ENCODE results near the gene BMP2K. TPM values are rescaled to one million over a fixed set of nuclear protein-coding genes. Genes with fewer than 3 reads are reported as not detected.

Gene BMP2K
- total RNA-seq, 1 donor from 2014 or later, result 17.3 TPM

DNA sequence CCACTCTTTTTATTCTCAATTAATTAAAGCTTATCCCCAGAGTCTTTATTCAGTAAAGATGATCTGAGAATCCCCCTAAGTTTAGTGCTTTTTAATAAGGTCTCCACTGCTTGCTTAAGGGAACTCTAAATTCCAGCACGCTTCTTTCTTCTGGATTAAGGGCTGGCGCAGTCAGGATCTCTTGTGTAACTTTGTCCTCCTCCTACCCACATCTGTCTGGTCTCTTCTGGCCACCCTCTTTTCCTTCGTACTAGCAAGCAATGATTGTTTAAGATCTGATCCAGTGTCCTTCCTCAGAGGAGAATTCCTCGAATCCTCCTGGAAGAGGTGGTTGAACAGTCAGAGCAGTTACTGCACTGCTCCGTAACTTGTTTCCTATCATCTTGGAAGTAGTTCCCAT lies 177.1 kb downstream of the BMP2K start:
- intact Hi-C loops (cut with micrococcal nuclease), result loop anchor here (10.0 kb wide), 2 partner anchors 622 to 962 kb away; no protein-coding TSS in a partner anchor
- no peaks in the 10 kb centered on the region for H3K36me3 Mint-ChIP-seq (ENCODE audit: low read depth)
- H3K4me3 Mint-ChIP-seq, result no peak overlapping the region
- no peak overlapping the region for H3K27ac Mint-ChIP-seq
- no peaks in the 10 kb centered on the region for H3K4me1 Mint-ChIP-seq
- H3K27me3 Mint-ChIP-seq, result peaks cover 39% of the 10 kb centered on the region
- DNase-seq, result no peak
- no peaks in the 10 kb centered on the region for H3K9me3 Mint-ChIP-seq

DNA sequence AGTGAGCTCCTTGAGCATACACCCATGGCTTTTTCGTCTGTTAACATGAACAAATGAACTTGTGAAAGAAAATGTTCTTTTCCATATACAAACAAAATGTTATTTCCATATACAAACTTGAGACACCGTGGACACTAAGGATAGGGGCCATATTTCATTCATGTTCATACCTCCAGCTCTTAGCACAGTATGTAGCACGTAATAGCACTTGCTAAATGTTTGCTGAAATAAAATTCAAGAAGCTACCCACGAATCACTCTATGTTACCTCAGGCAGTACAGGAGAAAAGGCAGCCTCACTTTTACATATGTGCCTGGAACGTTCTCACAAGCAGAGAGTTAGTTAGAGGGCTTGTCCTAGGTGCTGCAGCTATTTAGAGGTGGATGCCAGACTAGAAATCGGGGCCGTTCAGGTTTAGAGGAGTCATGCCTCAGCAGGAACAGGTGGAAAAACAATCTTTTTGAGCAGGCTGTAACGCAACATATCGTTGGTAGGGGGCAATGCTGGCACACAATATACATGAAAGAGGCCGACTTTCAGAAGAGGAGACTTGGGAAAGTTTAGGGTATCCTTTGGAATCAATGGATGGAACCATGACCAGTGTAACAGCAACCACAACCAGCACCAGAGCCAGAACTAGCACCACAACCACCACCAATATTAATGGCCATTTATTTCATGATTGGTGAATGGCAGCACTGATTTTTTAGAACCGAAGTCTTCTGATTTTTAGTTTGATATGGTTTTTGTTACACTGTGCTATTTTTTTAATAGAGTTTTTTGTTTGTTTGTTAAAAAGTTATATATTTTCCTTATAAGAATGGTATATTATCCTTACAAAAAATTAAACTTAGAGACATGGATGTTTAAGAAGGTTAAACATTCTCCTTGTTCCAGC lies 177.9 kb downstream of the BMP2K start:
- no peaks in the 10 kb centered on the region for H3K9me3 Mint-ChIP-seq
- DNase-seq, result peak; percentile 61
- intact Hi-C loops (cut with micrococcal nuclease), result loop anchor here (10.0 kb wide), 2 partner anchors 621 to 961 kb away; no protein-coding TSS in a partner anchor
- H3K36me3 Mint-ChIP-seq (ENCODE audit: low read depth), result no peaks in the 10 kb centered on the region
- no peaks in the 10 kb centered on the region for H3K4me1 Mint-ChIP-seq
- no peak overlapping the region for H3K4me3 Mint-ChIP-seq
- no peak overlapping the region for H3K27ac Mint-ChIP-seq
- H3K27me3 Mint-ChIP-seq, result peaks cover 39% of the 10 kb centered on the region

DNA sequence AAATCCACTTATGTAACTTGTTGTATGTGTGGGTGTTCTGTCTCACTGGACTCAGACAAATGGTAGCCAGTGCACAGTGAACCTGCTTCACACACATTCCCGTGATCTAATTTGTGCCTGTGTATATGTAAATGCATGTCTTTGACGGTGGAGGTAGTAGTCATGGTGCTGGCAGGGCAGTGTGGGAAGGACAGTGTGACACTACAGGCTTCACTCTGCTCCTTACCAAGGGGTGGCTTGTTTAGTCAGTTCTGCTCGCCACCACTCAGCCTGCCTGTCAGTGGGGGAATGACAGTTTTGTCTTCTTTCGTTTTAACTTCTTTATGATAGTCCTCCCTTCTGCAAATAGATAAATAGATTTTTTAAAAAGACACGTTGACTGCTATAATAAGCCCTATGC lies 180.8 kb downstream of the BMP2K start:
- Mint-ChIP-seq H3K9me3 (no peaks in the 10 kb centered on the region), H3K27ac (no peak overlapping the region), H3K27me3 (peaks cover 29% of the 10 kb centered on the region), H3K4me3 (no peak overlapping the region), H3K36me3 (ENCODE audit: low read depth) (no peaks in the 10 kb centered on the region), H3K4me1 (no peaks in the 10 kb centered on the region)
- intact Hi-C loops (cut with micrococcal nuclease), result loop anchor here (10.0 kb wide), 2 partner anchors 618 to 958 kb away; no protein-coding TSS in a partner anchor
- no peak for DNase-seq

DNA sequence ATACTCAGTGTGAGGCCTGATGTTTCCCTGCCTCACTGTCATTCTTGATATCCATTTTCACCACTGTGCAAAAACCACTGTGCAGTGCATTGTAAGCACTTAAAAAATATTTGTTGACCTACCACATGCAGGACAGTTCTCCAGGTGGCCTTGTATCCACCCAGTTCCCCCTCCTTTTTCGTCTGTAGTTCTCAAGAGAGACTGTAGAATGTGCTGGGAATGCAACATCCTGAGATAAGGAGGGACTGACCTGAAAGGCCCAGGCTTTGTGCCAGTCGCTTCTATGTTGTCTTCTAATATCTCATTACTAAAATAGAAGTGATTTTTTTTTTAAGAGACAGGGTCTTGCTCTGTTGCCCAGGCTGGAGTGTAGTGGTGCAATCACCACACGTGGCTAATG lies 184.8 kb downstream of the BMP2K start:
- Mint-ChIP-seq H3K4me3 (no peak overlapping the region), H3K36me3 (ENCODE audit: low read depth) (no peaks in the 10 kb centered on the region), H3K27ac (no peak overlapping the region), H3K9me3 (no peaks in the 10 kb centered on the region), H3K27me3 (peaks cover 9% of the 10 kb centered on the region), H3K4me1 (no peaks in the 10 kb centered on the region)
- no peak for DNase-seq
- intact Hi-C loops (cut with micrococcal nuclease), result no loop called here

Other genes starting within 250 kb of the BMP2K start
- 1.9 TPM in 2 replicates for gene ANXA3, start 224.6 kb upstream of the BMP2K start, total RNA-seq
- gene PAQR3, start 163.1 kb downstream of the BMP2K start, total RNA-seq, result 14.1 and 14.9 TPM in 2 replicates

Measured in activated CD4-positive, alpha-beta T cell treated with anti-CD3 and anti-CD28 coated beads, Interleukin-2, amount 10 ng/mL, durations not matched to agents 24 days and 14 days (primary cell).